Ascending aorta (tissue), 2 donors: ENCODE measurements around the gene YTHDF1. TPM values are rescaled to one million over a fixed set of nuclear protein-coding genes. Genes with fewer than 3 reads are reported as not detected.
"Not testable (repeated sequence)": the region's sequence is repeated elsewhere in the genome, so short reads cannot be mapped to it uniquely, and the experiment has no call there.

Experiments
- DNase-seq, 2 donors: peaks; one replicate each; pipeline ENCODE4 v3.0.0-alpha.2; 2019; ENCODE audit warnings: low spot score in 2 of 2
- H3K27ac ChIP-seq, 2 donors: fragments of 200-600 bp; sonication (generic); one replicate each; pipeline ENCODE4 v1.5.1; 2016 to 2017; ENCODE audit warnings: mild to moderate bottlenecking in 1 of 2
- H3K27me3 ChIP-seq: fragments of 200-600 bp; sonication (generic); one replicate; pipeline ENCODE4 v1.5.1; 2017
- H3K36me3 ChIP-seq, 2 donors: fragments of 200-600 bp; sonication (generic); one replicate each; pipeline ENCODE4 v1.5.1; 2016
- H3K4me1 ChIP-seq, 2 donors: fragments of 200-600 bp; sonication (generic); one replicate each; pipeline ENCODE4 v1.5.1; 2016 to 2017; ENCODE audit warnings: mild to moderate bottlenecking in 1 of 2
- H3K4me3 ChIP-seq, 2 donors: fragments of 200-600 bp; sonication (generic); one replicate each; pipeline ENCODE4 v1.5.1; 2016 to 2017; ENCODE audit warnings: mild to moderate bottlenecking in 1 of 2
- H3K9me3 ChIP-seq, 2 donors: fragments of 200-600 bp; sonication (generic); one replicate each; pipeline ENCODE4 v1.5.1; 2016
- intact Hi-C: fragments of 100-400 bp; cut with DNase I; formaldehyde crosslinking; loops from one replicate; pipeline ENCODE4 v1.15.1; 2023
- total RNA-seq: library from RNA; depleted of rRNA; stranded (reverse); fragments of >200 nt; gene quantifications from one replicate; pipeline ENCODE4 v1.1.0, GENCODE V29; 2016
- TF ChIP-seq, protein P1 (sequence below), 3 experiments: fragments of 200-600 bp in 2 of 3; fragments of 450-650 bp in 1 of 3; sonication (generic) in 2 of 3; IDR thresholded peaks; one replicate each; pipeline ENCODE4 v1.5.1; 2016 to 2019; ENCODE audit warnings: antibody characterized with exemption in 3 of 3, mild to moderate bottlenecking in 1 of 3, moderate library complexity in 1 of 3

Gene YTHDF1
- total RNA-seq, 1 donor from 2014 or later, result 14.2 TPM

DNA sequence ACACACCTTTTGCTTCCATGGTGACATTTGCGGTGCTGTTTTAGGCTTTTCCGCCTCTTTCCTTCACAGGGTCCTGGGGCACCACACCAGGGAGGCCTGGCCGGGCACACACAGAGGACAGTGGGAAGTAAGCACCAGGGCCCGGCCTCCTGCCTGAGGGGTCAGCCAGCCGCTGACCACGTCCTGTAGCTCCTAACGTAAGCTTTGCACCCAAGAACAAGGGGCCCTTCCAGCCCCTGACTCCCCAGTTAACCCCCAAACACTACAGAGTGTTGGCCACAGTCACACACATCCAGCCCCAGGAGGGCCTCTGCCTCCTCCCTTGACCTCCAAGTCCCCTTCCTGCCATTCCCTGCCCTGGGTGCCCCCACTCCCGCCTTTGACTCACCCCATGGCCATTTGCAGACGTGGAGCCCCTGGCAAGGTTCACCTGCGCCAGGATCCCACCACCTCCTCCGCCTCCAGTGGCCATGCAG is 54.7 kb downstream of the YTHDF1 start:
- Histone ChIP-seq H3K36me3 (no peaks in the 10 kb centered on the region), H3K9me3 (no peaks in the 10 kb centered on the region), H3K27ac (no peak overlapping the region), H3K4me3 (no peak overlapping the region), H3K4me1 (no peaks in the 10 kb centered on the region), H3K27me3 (no peaks in the 10 kb centered on the region)
- TF ChIP-seq, protein P1, sequence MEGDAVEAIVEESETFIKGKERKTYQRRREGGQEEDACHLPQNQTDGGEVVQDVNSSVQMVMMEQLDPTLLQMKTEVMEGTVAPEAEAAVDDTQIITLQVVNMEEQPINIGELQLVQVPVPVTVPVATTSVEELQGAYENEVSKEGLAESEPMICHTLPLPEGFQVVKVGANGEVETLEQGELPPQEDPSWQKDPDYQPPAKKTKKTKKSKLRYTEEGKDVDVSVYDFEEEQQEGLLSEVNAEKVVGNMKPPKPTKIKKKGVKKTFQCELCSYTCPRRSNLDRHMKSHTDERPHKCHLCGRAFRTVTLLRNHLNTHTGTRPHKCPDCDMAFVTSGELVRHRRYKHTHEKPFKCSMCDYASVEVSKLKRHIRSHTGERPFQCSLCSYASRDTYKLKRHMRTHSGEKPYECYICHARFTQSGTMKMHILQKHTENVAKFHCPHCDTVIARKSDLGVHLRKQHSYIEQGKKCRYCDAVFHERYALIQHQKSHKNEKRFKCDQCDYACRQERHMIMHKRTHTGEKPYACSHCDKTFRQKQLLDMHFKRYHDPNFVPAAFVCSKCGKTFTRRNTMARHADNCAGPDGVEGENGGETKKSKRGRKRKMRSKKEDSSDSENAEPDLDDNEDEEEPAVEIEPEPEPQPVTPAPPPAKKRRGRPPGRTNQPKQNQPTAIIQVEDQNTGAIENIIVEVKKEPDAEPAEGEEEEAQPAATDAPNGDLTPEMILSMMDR (IDR thresholded peaks at IDR 0.05), result no peak
- no peak for DNase-seq
- intact Hi-C loops, result no loop called here

DNA sequence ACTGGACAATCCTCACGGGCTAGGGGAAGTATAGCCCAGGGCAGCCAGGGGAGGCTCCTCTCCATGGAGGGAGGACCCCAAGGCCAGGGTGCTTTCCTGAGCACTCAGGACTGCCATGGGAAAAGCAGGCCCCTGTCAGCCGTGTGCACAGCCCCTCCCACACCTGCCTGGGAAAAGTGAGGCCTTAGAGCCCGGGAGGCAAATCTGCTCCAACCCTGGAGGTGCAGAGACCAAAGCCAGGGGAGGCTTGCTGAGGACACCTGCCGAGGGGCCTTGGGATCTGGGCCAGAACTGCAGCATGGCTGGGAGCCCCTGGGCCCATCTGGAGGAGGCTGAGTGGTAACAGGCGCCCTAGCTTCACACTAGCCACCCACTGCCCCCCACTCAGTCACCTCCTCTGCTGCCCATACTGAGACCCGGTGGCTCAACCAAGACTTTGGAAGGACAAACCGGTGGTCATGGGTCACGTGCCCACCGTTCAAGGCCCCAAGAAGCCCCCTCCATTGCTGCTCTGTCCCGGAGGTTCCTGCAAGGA is 55.2 kb downstream of the YTHDF1 start:
- no peak for DNase-seq
- H3K27ac ChIP-seq, result no peak overlapping the region
- H3K4me1 ChIP-seq, result no peaks in the 10 kb centered on the region
- TF ChIP-seq, protein P1 (IDR thresholded peaks at IDR 0.05), result no peak
- intact Hi-C loops, result no loop called here
- H3K4me3 ChIP-seq, result no peak overlapping the region
- H3K36me3 ChIP-seq, result no peaks in the 10 kb centered on the region
- H3K27me3 ChIP-seq, result no peaks in the 10 kb centered on the region
- no peaks in the 10 kb centered on the region for H3K9me3 ChIP-seq

DNA sequence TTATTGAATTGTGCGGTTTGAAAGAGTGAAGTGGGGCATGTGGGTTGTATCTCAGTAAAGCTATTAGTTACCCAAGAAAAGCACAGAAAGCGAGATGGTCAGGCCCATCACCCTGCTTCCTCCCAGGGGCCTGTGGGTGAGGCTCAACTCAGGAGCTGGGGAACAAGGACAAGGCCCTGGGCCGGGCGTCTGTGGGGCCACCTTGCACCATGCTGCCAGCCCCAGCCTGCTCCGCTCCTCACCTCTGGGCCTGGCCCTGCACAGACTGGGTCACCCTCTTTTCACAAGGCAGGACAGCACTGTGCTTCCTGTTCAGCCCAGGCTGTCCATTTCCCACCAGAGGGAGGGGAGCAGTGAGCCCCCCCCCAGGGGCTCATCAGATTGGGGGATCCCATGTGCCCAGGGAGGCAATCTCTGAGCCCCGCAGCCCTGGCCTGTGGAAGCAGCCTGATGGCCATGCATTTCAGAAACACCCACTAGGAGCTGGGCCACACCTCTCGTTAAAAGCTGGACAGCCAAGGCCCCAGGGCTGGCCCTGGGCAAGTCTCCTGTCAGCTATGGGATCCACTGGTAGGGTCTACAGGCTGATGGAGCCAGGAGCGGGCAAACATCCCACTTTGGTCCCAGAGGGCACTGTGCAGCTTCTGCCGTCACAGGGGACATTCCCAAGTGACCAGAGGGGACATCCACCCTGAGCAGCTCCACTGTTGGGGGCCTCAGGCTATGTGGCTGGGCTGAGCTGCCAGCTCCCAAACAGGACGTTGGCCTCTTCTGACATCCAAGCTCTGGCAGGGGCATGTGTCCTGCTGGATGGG is 55.9 kb downstream of the YTHDF1 start:
- TF ChIP-seq, protein P1 (IDR thresholded peaks at IDR 0.05), result no peak
- H3K9me3 ChIP-seq, result no peaks in the 10 kb centered on the region
- H3K27me3 ChIP-seq, result no peaks in the 10 kb centered on the region

GRCh38 chr20:63159251-63159650 is 56.7 kb downstream of the YTHDF1 start:
- H3K4me3 ChIP-seq, DNase-seq, H3K36me3 ChIP-seq, H3K9me3 ChIP-seq, H3K27me3 ChIP-seq, H3K4me1 ChIP-seq, intact Hi-C loops, H3K27ac ChIP-seq: not testable (repeated sequence)

More for the DNA sequence above, 55.9 kb downstream of the YTHDF1 start:
- DNase-seq, result no peak
- Histone ChIP-seq H3K4me3 (no peak overlapping the region), H3K4me1 (no peaks in the 10 kb centered on the region), H3K36me3 (no peaks in the 10 kb centered on the region), H3K27ac (no peak overlapping the region)
- intact Hi-C loops, result no loop called here

DNA sequence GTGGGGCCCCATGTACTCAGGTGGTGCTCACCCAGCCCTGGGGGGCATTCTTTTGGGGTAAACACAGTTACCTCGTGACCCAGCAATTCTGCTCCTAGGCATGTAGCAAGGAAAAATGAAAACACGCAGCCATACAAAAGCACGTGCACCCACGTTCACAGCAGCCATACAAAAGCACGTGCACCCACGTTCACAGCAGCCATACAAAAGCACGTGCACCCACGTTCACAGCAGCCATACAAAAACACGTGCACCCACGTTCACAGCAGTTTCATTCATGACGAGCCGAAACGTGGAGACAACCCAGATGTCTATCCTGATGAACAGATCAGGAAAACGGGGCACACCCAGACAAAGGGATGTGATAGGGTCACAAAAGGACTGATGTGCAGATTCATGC is 57.1 kb downstream of the YTHDF1 start:
- H3K4me3 ChIP-seq, result no peak overlapping the region
- intact Hi-C loops, result no loop called here
- TF ChIP-seq, protein P1 (IDR thresholded peaks at IDR 0.05), result no peak
- H3K27ac ChIP-seq, result no peak overlapping the region
- no peaks in the 10 kb centered on the region for H3K36me3 ChIP-seq
- DNase-seq, result no peak
- H3K4me1 ChIP-seq, result no peaks in the 10 kb centered on the region
- H3K27me3 ChIP-seq, result no peaks in the 10 kb centered on the region
- H3K9me3 ChIP-seq, result no peaks in the 10 kb centered on the region

- no peaks in the 10 kb centered on the region for H3K9me3 ChIP-seq
- no peak overlapping the region for H3K4me3 ChIP-seq
- H3K36me3 ChIP-seq, result no peaks in the 10 kb centered on the region
- no peaks in the 10 kb centered on the region for H3K4me1 ChIP-seq
- no peak overlapping the region for H3K27ac ChIP-seq
- intact Hi-C loops, result no loop called here
- no peak for DNase-seq
- TF ChIP-seq, protein P1 (IDR thresholded peaks at IDR 0.05), result no peak
- no peaks in the 10 kb centered on the region for H3K27me3 ChIP-seq
Measured at GRCh38 chr20:63158352-63158751, 57.6 kb downstream of the YTHDF1 start.

GRCh38 chr20:63157431-63157830 is 58.5 kb downstream of the YTHDF1 start:
- H3K4me3 ChIP-seq, intact Hi-C loops, H3K36me3 ChIP-seq, H3K4me1 ChIP-seq, H3K9me3 ChIP-seq, DNase-seq, H3K27ac ChIP-seq, H3K27me3 ChIP-seq: not testable (repeated sequence)
